Spleen (tissue), 7 donors: ENCODE data around the gene PRAF2.

ENCODE experiments used
- POLR2A ChIP-seq, 3 donors: fragments of 450-650 bp; IDR thresholded peaks; one replicate each; pipeline ENCODE4 v1.5.1; 2017; ENCODE audit warnings: antibody characterized with exemption in 3 of 3, mild to moderate bottlenecking in 1 of 3
- POLR2AphosphoS5 ChIP-seq, 3 donors: sonication (generic); formaldehyde crosslinking; IDR thresholded peaks; one replicate each; pipeline ENCODE4 v1.5.1; 2017; ENCODE audit warnings: antibody characterized with exemption in 3 of 3
- TF ChIP-seq, protein P1 (sequence below), 11 experiments: fragments of 200-600 bp in 7 of 11; fragments of 450-650 bp in 4 of 11; sonication (generic) in 4 of 11; IDR thresholded peaks in 8 of 11; conservative IDR thresholded peaks in 3 of 11; 1 replicate in 7 of 11; 2 replicates in 4 of 11; pipeline versions ENCODE4 v1.4.0 to v1.8.0; 2016 to 2021; ENCODE audit warnings: antibody characterized with exemption in 11 of 11, inconsistent platforms in 4 of 11, mild to moderate bottlenecking in 1 of 11
- donor health status: DM: no; HTN: no; CAD: no; lungs with moderate emphysema.
- donor health status: DM: no; HTN: no; CAD: no.
- donor health status: DM: no; HTN: no; CAD: no.

DNA sequence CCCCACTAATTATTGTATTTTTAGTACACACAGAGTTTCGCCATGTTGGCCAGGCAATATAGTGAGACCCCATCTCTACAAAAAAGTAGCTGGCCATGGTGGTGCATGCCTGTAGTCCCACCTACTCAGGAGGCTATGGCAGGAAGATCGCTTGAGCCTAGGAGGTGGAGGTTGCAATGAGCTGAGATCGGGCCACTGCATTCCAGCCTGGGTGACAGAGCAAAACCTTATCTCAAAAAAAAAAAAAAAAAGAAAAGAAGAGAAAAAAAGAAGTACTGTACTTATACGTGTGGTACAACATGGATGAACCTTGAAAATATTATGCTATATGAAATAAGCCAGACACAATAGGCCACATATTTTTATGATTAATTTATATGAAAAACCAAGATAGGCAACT, 15.8 kb upstream of the PRAF2 start:
- TF ChIP-seq POLR2A (IDR thresholded peaks at IDR 0.05) (no peak), POLR2AphosphoS5 (IDR thresholded peaks at IDR 0.05) (no peak)
- TF ChIP-seq, protein P1, sequence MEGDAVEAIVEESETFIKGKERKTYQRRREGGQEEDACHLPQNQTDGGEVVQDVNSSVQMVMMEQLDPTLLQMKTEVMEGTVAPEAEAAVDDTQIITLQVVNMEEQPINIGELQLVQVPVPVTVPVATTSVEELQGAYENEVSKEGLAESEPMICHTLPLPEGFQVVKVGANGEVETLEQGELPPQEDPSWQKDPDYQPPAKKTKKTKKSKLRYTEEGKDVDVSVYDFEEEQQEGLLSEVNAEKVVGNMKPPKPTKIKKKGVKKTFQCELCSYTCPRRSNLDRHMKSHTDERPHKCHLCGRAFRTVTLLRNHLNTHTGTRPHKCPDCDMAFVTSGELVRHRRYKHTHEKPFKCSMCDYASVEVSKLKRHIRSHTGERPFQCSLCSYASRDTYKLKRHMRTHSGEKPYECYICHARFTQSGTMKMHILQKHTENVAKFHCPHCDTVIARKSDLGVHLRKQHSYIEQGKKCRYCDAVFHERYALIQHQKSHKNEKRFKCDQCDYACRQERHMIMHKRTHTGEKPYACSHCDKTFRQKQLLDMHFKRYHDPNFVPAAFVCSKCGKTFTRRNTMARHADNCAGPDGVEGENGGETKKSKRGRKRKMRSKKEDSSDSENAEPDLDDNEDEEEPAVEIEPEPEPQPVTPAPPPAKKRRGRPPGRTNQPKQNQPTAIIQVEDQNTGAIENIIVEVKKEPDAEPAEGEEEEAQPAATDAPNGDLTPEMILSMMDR (IDR thresholded peaks at IDR 0.05 in 8 of 11, conservative IDR thresholded peaks at IDR 0.05 in 3 of 11), result no peak
